ENCODE measurements around the gene ELAVL2.

DNA sequence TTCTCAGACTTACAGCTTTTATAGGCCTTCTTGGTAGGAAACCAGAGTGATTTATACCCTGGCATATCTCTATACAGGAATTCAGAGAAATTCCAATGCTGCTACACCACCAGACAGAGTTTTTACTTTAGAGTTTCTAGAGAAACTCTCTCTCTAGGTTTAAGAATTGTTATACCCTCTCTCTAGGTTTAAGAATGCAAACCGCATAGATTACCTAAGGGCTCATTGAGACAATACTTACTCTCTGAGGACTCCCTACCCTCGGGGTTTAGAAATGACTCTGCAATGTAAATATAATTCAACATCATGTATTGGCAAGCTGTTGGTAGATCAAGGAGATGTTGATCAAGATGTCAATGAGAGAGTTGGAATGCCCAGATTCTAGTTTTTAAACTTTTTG is 15.3 kb upstream of the ELAVL2 start:
- TF ChIP-seq, protein P1, sequence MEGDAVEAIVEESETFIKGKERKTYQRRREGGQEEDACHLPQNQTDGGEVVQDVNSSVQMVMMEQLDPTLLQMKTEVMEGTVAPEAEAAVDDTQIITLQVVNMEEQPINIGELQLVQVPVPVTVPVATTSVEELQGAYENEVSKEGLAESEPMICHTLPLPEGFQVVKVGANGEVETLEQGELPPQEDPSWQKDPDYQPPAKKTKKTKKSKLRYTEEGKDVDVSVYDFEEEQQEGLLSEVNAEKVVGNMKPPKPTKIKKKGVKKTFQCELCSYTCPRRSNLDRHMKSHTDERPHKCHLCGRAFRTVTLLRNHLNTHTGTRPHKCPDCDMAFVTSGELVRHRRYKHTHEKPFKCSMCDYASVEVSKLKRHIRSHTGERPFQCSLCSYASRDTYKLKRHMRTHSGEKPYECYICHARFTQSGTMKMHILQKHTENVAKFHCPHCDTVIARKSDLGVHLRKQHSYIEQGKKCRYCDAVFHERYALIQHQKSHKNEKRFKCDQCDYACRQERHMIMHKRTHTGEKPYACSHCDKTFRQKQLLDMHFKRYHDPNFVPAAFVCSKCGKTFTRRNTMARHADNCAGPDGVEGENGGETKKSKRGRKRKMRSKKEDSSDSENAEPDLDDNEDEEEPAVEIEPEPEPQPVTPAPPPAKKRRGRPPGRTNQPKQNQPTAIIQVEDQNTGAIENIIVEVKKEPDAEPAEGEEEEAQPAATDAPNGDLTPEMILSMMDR (conservative IDR thresholded peaks at IDR 0.05): no peak
- TF ChIP-seq ZFX (IDR thresholded peaks at IDR 0.05): no peak
